SK-N-SH treated with all-trans-retinoic acid at 6 μM for 48 hours (cell line): Measurements from ENCODE around the gene USP48.

Experiments used
- ATAC-seq: fragments of 200-7000 bp; cut with Tn5 transposase; 3 replicates; pipeline ENCODE4 v1.9.1; 2020; ENCODE audit warnings: mild to moderate bottlenecking, moderate library complexity
- ARNTL ChIP-seq: fragments of 450-650 bp; formaldehyde crosslinking; IDR thresholded peaks from 2 replicates; pipeline ENCODE4 v1.5.0; 2020; ENCODE audit warnings: low read depth, mild to moderate bottlenecking, moderate library complexity, borderline replicate concordance
- BACH2 ChIP-seq: fragments of 250-450 bp; sonication (Bioruptor Pico); IDR thresholded peaks from 2 replicates; pipeline ENCODE4 v1.9.0; 2021; ENCODE audit warnings: mild to moderate bottlenecking, borderline replicate concordance
- CREB5 ChIP-seq: fragments of 250-450 bp; sonication (Bioruptor Pico); IDR thresholded peaks from 2 replicates; pipeline ENCODE4 v1.5.1; 2020; ENCODE audit warnings: low read depth, mild to moderate bottlenecking, moderate library complexity
- CSDC2 ChIP-seq: fragments of 250-450 bp; sonication (Bioruptor Pico); IDR thresholded peaks from 2 replicates; pipeline ENCODE4 v1.5.0; 2020; ENCODE audit warnings: mild to moderate bottlenecking, moderate library complexity
- CSRNP3 ChIP-seq: fragments of 250-450 bp; sonication (Bioruptor Pico); IDR thresholded peaks from 2 replicates; pipeline ENCODE4 v1.5.1; 2021; ENCODE audit warnings: mild to moderate bottlenecking, moderate library complexity
- ESRRG ChIP-seq: fragments of 250-450 bp; sonication (Bioruptor Pico); IDR thresholded peaks from 2 replicates; pipeline ENCODE4 v1.6.1; 2021; ENCODE audit warnings: mild to moderate bottlenecking
- GLIS3 ChIP-seq: fragments of 250-450 bp; sonication (Bioruptor Pico); IDR thresholded peaks from 2 replicates; pipeline ENCODE4 v1.5.0; 2020; ENCODE audit warnings: mild to moderate bottlenecking, moderate library complexity
- ISL1 ChIP-seq: fragments of 250-450 bp; sonication (Bioruptor Pico); IDR thresholded peaks from 2 replicates; pipeline ENCODE4 v2.1.2; 2022; ENCODE audit warnings: mild to moderate bottlenecking, moderate library complexity
- OSR1 ChIP-seq: fragments of 250-450 bp; sonication (Bioruptor Pico); IDR thresholded peaks from 2 replicates; pipeline ENCODE4 v1.8.0; 2022; ENCODE audit warnings: moderate library complexity, mild to moderate bottlenecking, inconsistent platforms
- PPARA ChIP-seq: fragments of 250-450 bp; sonication (Bioruptor Pico); IDR thresholded peaks from 2 replicates; pipeline ENCODE4 v1.5.0; 2020; ENCODE audit warnings: mild to moderate bottlenecking, borderline replicate concordance
- RARB ChIP-seq: fragments of 250-450 bp; sonication (Bioruptor Pico); IDR thresholded peaks from 2 replicates; pipeline ENCODE4 v1.8.0; 2021; ENCODE audit warnings: mild to moderate bottlenecking, moderate library complexity
- SNAI2 ChIP-seq: fragments of 250-450 bp; sonication (Bioruptor Pico); IDR thresholded peaks from 2 replicates; pipeline ENCODE4 v1.5.0; 2020; ENCODE audit warnings: mild to moderate bottlenecking, moderate library complexity
- TCF4 ChIP-seq: fragments of 250-450 bp; sonication (Bioruptor Pico); IDR thresholded peaks from 2 replicates; pipeline ENCODE4 v1.8.0; 2021; ENCODE audit warnings: mild to moderate bottlenecking, moderate library complexity, borderline replicate concordance
- TOX ChIP-seq: fragments of 250-450 bp; sonication (Bioruptor Pico); IDR thresholded peaks from 2 replicates; pipeline ENCODE4 v1.8.0; 2021; ENCODE audit warnings: mild to moderate bottlenecking, moderate library complexity, borderline replicate concordance
- ZC3H10 ChIP-seq: fragments of 250-450 bp; sonication (Bioruptor Pico); IDR thresholded peaks from 2 replicates; pipeline ENCODE4 v1.5.1; 2021; ENCODE audit warnings: mild to moderate bottlenecking, moderate library complexity
- ZFP3 ChIP-seq: fragments of 250-450 bp; sonication (Bioruptor Pico); IDR thresholded peaks from 2 replicates; pipeline ENCODE4 v1.5.0; 2020; ENCODE audit warnings: mild to moderate bottlenecking, moderate library complexity
- ZFP30 ChIP-seq: fragments of 450-650 bp; formaldehyde crosslinking; IDR thresholded peaks from 2 replicates; pipeline ENCODE4 v1.5.0; 2022; ENCODE audit warnings: mild to moderate bottlenecking, moderate library complexity
- ZNF565 ChIP-seq: fragments of 450-650 bp; formaldehyde crosslinking; conservative IDR thresholded peaks from 2 replicates; pipeline ENCODE4 v1.5.0; 2020; ENCODE audit warnings: low read depth, mild to moderate bottlenecking, moderate library complexity
- ZNF70 ChIP-seq: fragments of 450-650 bp; formaldehyde crosslinking; IDR thresholded peaks from 2 replicates; pipeline ENCODE4 v1.5.0; 2020; ENCODE audit warnings: mild to moderate bottlenecking, moderate library complexity
- ZNF8 ChIP-seq: fragments of 450-650 bp; formaldehyde crosslinking; IDR thresholded peaks from 2 replicates; pipeline ENCODE4 v1.5.0; 2020; ENCODE audit warnings: mild to moderate bottlenecking, moderate library complexity
- TF ChIP-seq, protein P1 (sequence below): fragments of 250-450 bp; sonication (Bioruptor Pico); IDR thresholded peaks from 2 replicates; pipeline ENCODE4 v1.8.0; 2021; ENCODE audit warnings: low read depth, mild to moderate bottlenecking, moderate library complexity, borderline replicate concordance
- TF ChIP-seq, protein P2 (sequence below): fragments of 250-450 bp; sonication (Bioruptor Pico); IDR thresholded peaks from 2 replicates; pipeline ENCODE4 v1.8.0; 2020; ENCODE audit warnings: mild to moderate bottlenecking, moderate library complexity, borderline replicate concordance

The USP48 gene

DNA sequence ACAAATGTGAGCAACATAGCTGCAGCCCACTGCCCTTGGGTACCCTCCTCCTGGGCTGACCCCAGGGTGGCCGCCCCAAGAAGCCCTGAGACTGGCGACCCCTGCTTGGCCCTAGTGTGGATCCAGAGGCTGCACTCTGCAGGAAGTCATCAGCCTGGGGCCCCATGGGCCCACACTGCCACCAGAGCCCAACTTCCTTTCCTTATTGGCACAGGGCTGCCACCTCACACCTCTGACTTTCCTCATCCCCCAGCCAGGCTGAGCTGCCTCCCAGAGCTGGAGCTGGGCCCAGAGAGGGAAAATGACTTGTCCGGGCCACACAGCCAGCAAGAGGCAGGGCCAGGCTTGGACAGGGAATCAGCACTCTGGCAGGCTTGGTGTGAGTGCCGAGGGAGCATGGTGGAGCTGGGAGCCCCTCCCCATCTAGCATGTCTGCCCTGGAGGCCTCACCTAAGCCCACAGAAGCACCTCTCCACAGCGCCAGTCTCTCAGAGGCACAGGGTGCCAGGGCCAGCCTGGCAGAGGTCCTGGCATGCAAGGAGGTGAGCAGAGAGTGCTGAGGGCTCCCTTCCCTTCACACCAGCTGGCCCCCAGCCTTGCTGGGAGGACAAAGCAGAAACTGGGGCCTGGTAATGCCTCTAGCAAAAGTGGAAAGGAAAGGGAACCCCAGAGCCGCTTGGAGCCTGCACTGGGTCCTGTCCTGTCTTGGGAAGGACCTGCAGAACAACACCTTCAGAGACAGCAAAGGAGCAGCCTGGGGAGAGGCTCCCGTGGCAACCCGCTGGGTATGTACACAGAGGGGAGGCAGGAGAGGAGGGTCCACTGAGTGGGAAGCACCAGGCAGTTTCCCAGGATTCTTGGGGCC lies 117.0 kb downstream of the USP48 start:
- ATAC-seq: no peak; the same call in 2 of the 3 replicates
- TF ChIP-seq TCF4: no peak
- TF ChIP-seq ARNTL (CRISPR knock-in tag): no peak
- TF ChIP-seq CREB5: no peak
- TF ChIP-seq ZC3H10 (CRISPR knock-in tag): no peak
- no peak for TF ChIP-seq ESRRG
- no peak for TF ChIP-seq OSR1
- no peak for TF ChIP-seq SNAI2 (CRISPR knock-in tag)
- no peak for TF ChIP-seq TOX (CRISPR knock-in tag)
- TF ChIP-seq, protein P1, sequence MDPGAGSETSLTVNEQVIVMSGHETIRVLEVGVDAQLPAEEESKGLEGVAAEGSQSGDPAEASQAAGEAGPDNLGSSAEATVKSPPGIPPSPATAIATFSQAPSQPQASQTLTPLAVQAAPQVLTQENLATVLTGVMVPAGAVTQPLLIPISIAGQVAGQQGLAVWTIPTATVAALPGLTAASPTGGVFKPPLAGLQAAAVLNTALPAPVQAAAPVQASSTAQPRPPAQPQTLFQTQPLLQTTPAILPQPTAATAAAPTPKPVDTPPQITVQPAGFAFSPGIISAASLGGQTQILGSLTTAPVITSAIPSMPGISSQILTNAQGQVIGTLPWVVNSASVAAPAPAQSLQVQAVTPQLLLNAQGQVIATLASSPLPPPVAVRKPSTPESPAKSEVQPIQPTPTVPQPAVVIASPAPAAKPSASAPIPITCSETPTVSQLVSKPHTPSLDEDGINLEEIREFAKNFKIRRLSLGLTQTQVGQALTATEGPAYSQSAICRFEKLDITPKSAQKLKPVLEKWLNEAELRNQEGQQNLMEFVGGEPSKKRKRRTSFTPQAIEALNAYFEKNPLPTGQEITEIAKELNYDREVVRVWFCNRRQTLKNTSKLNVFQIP (CRISPR knock-in tag): no peak
- no peak for TF ChIP-seq ZNF70 (CRISPR knock-in tag)
- no peak for TF ChIP-seq RARB (CRISPR knock-in tag)
- TF ChIP-seq, protein P2, sequence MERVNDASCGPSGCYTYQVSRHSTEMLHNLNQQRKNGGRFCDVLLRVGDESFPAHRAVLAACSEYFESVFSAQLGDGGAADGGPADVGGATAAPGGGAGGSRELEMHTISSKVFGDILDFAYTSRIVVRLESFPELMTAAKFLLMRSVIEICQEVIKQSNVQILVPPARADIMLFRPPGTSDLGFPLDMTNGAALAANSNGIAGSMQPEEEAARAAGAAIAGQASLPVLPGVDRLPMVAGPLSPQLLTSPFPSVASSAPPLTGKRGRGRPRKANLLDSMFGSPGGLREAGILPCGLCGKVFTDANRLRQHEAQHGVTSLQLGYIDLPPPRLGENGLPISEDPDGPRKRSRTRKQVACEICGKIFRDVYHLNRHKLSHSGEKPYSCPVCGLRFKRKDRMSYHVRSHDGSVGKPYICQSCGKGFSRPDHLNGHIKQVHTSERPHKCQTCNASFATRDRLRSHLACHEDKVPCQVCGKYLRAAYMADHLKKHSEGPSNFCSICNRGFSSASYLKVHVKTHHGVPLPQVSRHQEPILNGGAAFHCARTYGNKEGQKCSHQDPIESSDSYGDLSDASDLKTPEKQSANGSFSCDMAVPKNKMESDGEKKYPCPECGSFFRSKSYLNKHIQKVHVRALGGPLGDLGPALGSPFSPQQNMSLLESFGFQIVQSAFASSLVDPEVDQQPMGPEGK (CRISPR knock-in tag): no peak
- no peak for TF ChIP-seq ZNF565 (CRISPR knock-in tag)
- no peak for TF ChIP-seq CSRNP3 (CRISPR knock-in tag)
- no peak for TF ChIP-seq ZFP30 (CRISPR knock-in tag)
- TF ChIP-seq ZNF8: no peak
- no peak for TF ChIP-seq ZFP3 (CRISPR knock-in tag)
- no peak for TF ChIP-seq ISL1
- no peak for TF ChIP-seq PPARA (CRISPR knock-in tag)
- TF ChIP-seq, all 23 proteins: peak for 0

- ATAC-seq: no peak
- no peak for TF ChIP-seq ZFP30 (CRISPR knock-in tag)
- no peak for TF ChIP-seq TOX (CRISPR knock-in tag)
- no peak for TF ChIP-seq ZNF70 (CRISPR knock-in tag)
- TF ChIP-seq GLIS3 (CRISPR knock-in tag): no peak
- no peak for TF ChIP-seq CSDC2
- TF ChIP-seq, protein P1 (CRISPR knock-in tag): no peak
- TF ChIP-seq ISL1: no peak
- TF ChIP-seq ZFP3 (CRISPR knock-in tag): no peak
- TF ChIP-seq BACH2 (CRISPR knock-in tag): no peak
- TF ChIP-seq, protein P2 (CRISPR knock-in tag): no peak
- TF ChIP-seq CSRNP3 (CRISPR knock-in tag): no peak
- TF ChIP-seq PPARA (CRISPR knock-in tag): no peak
- no peak for TF ChIP-seq CREB5
These were observed 118.0 kb downstream of the USP48 start for GRCh38 chr1:21664806-21665588.
